ENCODE data around the gene LRRC4B. TPM values are rescaled to one million over a fixed set of nuclear protein-coding genes. Genes with fewer than 3 reads are reported as not detected.

The LRRC4B gene
- total RNA-seq, 1 experiment from 2014 or later, result 3.8 TPM

DNA sequence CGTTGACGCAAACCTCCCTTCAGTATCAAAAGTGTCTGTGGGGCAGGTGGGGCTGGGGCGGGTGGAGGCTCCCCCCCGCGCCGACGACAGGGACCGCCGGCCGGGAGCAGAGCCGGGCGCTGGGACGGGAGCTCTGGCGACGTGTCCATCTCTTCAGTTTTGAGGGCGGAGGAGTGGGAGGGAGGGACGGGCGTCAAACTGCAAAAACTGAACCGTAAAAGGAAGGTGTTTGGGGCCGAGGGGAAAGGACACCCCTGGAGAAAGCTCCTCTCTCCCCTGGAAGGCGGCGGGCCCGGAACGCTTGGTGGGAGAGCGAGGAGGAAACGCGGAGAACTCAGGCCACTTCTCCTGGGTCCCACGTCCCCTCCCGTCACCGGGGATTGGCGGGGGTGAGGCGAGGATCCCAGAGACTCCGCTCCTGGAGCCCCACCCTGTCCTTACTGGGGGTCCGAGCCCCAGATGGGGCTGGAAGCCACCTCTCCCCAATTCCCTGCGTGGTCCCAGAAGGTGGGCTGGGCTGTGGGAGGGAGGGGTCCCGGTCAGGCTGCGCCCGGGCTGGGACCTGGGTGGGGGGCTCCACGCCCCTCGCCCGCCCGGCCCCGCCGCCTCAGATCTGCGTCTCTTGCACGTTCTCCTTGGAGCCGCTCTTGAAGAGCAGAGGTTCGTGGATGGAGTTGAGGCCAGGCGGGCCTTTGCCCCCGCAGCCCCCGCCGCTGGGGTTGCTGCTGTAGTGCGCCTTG, 51.1 kb downstream of the LRRC4B start:
- no peak overlapping the region for H2BK12ac ChIP-seq (ENCODE audit: insufficient read length, low read depth, low read length)
- no peak overlapping the region for H3K56ac ChIP-seq (ENCODE audit: insufficient read length, low read depth, low read length)
- H2BK120ac ChIP-seq (ENCODE audit: low read depth, low read length, poor library complexity, severe bottlenecking), result no peak overlapping the region
- H4K8ac ChIP-seq (replicated peaks; ENCODE audit: insufficient read length, low read depth, low read length), result no peak overlapping the region
- peaks cover 55% of the 10 kb centered on the region for H3K27me3 Mint-ChIP-seq (ENCODE audit: low read depth)
- no peak overlapping the region for H3K14ac ChIP-seq (ENCODE audit: insufficient read depth, low read length)
- no peak overlapping the region for H4K91ac ChIP-seq (ENCODE audit: insufficient read length, low read depth, low read length)
- H2BK20ac ChIP-seq (ENCODE audit: low read depth, low read length, poor library complexity, severe bottlenecking), result no peak overlapping the region
- H2BK15ac ChIP-seq (ENCODE audit: low read depth, low read length), result no peak overlapping the region
- H3K79me1 ChIP-seq (ENCODE audit: insufficient read depth, low read depth, low read length, poor library complexity, severe bottlenecking), result no peaks in the 10 kb centered on the region
- H3K27me3 ChIP-seq (ENCODE audit: insufficient read depth, low read length), result 0 out of 2 replicates have a peak, but pooled peaks cover 3% of the 10 kb centered on the region
- no peak overlapping the region for H3K27ac Mint-ChIP-seq
- H3K4me1 ChIP-seq (ENCODE audit: insufficient read depth, low read length), result no peaks in the 10 kb centered on the region
- peaks cover 0 to 15% of the 10 kb centered on the region in 2 experiments; a peak in 2 of 4 replicates for H3K4me1 Mint-ChIP-seq
- no peaks in the 10 kb centered on the region for H3K9me3 Mint-ChIP-seq
- no peak overlapping the region for H3T11ph ChIP-seq (ENCODE audit: low read length)
- H3K4me3 Mint-ChIP-seq, result no peak overlapping the region
- no peaks in the 10 kb centered on the region for H3K23me2 ChIP-seq (ENCODE audit: insufficient read length, low read depth, low read length, poor library complexity, severe bottlenecking)
- no peaks in the 10 kb centered on the region for H4K20me1 ChIP-seq (ENCODE audit: control insufficient read depth, insufficient read depth, insufficient read length)
- peaks cover 5 to 7% (median 5%) of the 10 kb centered on the region in 3 experiments; a peak in 4 of 7 replicates for H3K36me3 Mint-ChIP-seq (ENCODE audit: insufficient read depth in 1 of 3, low read depth in 3 of 3)
- H2AK5ac ChIP-seq (ENCODE audit: insufficient read length, low read length), result no peak overlapping the region
- no peak overlapping the region for H3K4me2 ChIP-seq (ENCODE audit: insufficient read depth, insufficient read length, low read length)
- no peaks in the 10 kb centered on the region for H3K79me2 ChIP-seq (ENCODE audit: insufficient read depth, low read length)
- H3K9me3 ChIP-seq (ENCODE audit: control insufficient read depth, low read depth, low read length), result no peaks in the 10 kb centered on the region
- H3K27ac ChIP-seq (ENCODE audit: insufficient read length, low read depth, low read length), result no peak overlapping the region
- H2BK5ac ChIP-seq (ENCODE audit: insufficient read length, low read length), result no peak overlapping the region
- WGBS (ENCODE audit: extremely low coverage, insufficient read length, low lambda C conversion rate), result no CpG with 5 or more reads among the region's 53 CpGs
- no peak overlapping the region for H3K23ac ChIP-seq (ENCODE audit: insufficient read length, low read depth, low read length)
- no peak overlapping the region for H4K5ac ChIP-seq (ENCODE audit: insufficient read length, low read depth, low read length)
- no peak for DNase-seq
- H3K4ac ChIP-seq (ENCODE audit: low read depth, low read length), result no peak overlapping the region
- H3K18ac ChIP-seq (ENCODE audit: insufficient read length, low read depth, low read length), result no peak overlapping the region
- TF ChIP-seq CTCF (conservative IDR thresholded peaks at IDR 0.05), result no peak
- no peak overlapping the region for H2AFZ ChIP-seq (ENCODE audit: low read length)
- no peak overlapping the region for H3K9ac ChIP-seq (ENCODE audit: extremely low read depth, insufficient read length, low read length)
